Common myeloid progenitor, CD34-positive (primary cell): ENCODE measurements around the gene MMP14.
"Not testable (repeated sequence)": the region's sequence is repeated elsewhere in the genome, so short reads cannot be mapped to it uniquely, and the experiment has no call there.

Experiments
- CTCF ChIA-PET: fragments of 350-600 bp; sonication (Branson Sonifier 250); formaldehyde crosslinking; loops from one replicate; lab custom pipeline; 2021; ENCODE audit warnings: antibody characterized with exemption; lab: Charles Lee
- POLR2A ChIA-PET: fragments of 350-600 bp; sonication (Branson Sonifier 250); formaldehyde crosslinking; loops from one replicate; lab custom pipeline; 2021; ENCODE audit warnings: antibody characterized with exemption; lab: Charles Lee
- DNase-seq, 3 donors: peaks; one replicate each; pipeline versions ENCODE4 v3.0.0 to v3.0.0-alpha.2; 2013
- H3K27ac ChIP-seq, 2 experiments: 1 replicate in 1 of 2; 2 replicates in 1 of 2; pipeline ENCODE4 v1.7.0; 2013; ENCODE audit warnings: inconsistent platforms in 2 of 2, low read length in 2 of 2, mild to moderate bottlenecking in 2 of 2, low read depth in 1 of 2, moderate library complexity in 1 of 2; ENCODE audit not compliant: severe bottlenecking in 2 of 2, insufficient read depth in 1 of 2, poor library complexity in 1 of 2
- H3K27me3 ChIP-seq, 5 experiments: replicated peaks in 2 of 5; 1 replicate in 3 of 5; 2 replicates in 2 of 5; pipeline versions ENCODE4 v1.6.1 to v1.7.0; 2013; ENCODE audit warnings: low read length in 4 of 5, mild to moderate bottlenecking in 2 of 5, moderate library complexity in 2 of 5, inconsistent platforms in 1 of 5; ENCODE audit not compliant: insufficient read depth in 5 of 5, control insufficient read depth in 4 of 5
- H3K36me3 ChIP-seq, 4 experiments: 1 replicate in 2 of 4; 2 replicates in 2 of 4; pipeline versions ENCODE4 v1.6.1 to v1.7.0; 2013; ENCODE audit warnings: low read length in 3 of 4, control low read depth in 1 of 4, mild to moderate bottlenecking in 1 of 4; ENCODE audit not compliant: control insufficient read depth in 4 of 4, insufficient read depth in 4 of 4
- H3K4me1 ChIP-seq, 4 experiments: 1 replicate in 3 of 4; 2 replicates in 1 of 4; pipeline versions ENCODE4 v1.6.1 to v1.7.1; 2013; ENCODE audit warnings: low read length in 3 of 4, mild to moderate bottlenecking in 3 of 4, control low read depth in 1 of 4, inconsistent platforms in 1 of 4, moderate library complexity in 1 of 4; ENCODE audit not compliant: control insufficient read depth in 4 of 4, insufficient read depth in 4 of 4; ENCODE audit errors: control extremely low read depth in 1 of 4
- H3K4me3 ChIP-seq, 7 experiments: 1 replicate in 4 of 7; 2 replicates in 3 of 7; pipeline versions ENCODE4 v1.5.1 to v1.7.0; 2013; ENCODE audit warnings: mild to moderate bottlenecking in 7 of 7, low read length in 6 of 7, moderate library complexity in 6 of 7, inconsistent platforms in 2 of 7, low read depth in 2 of 7, control low read depth in 1 of 7; ENCODE audit not compliant: insufficient read depth in 4 of 7, control insufficient read depth in 1 of 7; ENCODE audit errors: extremely low read depth in 1 of 7
- H3K9me3 ChIP-seq, 5 experiments: 1 replicate in 4 of 5; 2 replicates in 1 of 5; pipeline versions ENCODE4 v1.6.1 to v1.7.1; 2013; ENCODE audit warnings: low read length in 4 of 5, mild to moderate bottlenecking in 2 of 5, inconsistent platforms in 1 of 5, low read depth in 1 of 5, moderate library complexity in 1 of 5; ENCODE audit not compliant: control insufficient read depth in 4 of 5, insufficient read depth in 2 of 5; ENCODE audit errors: control extremely low read depth in 1 of 5
- WGBS: methylation state at CpG from one replicate; pipeline ENCODE4 v1.1.5; 2013; ENCODE audit not compliant: insufficient coverage; 5-methylcytosine and 5-hydroxymethylcytosine counted together

The MMP14 gene

GRCh38 chr14:22852940-22853767, 16.8 kb downstream of the MMP14 start:
- H3K36me3 ChIP-seq, result no peaks in the 10 kb centered on the region
- ChIA-PET CTCF (interaction anchor here (0.7 to 23.5 kb wide), 32 partner anchors 9 to 463 kb away, joined by 3 to 707 read pairs (median 4); partner anchors contain the start of genes DAD1, LRP10, MMP14 and MRPL52), POLR2A (interaction anchor here (0.7 to 1.1 kb wide), 2 partner anchors 28 to 31 kb away, joined by 3 to 5 read pairs; no protein-coding TSS in a partner anchor)
- peak overlapping the region in 6 of 7 experiments; percentile 23 to 74 (median 60) for H3K4me3 ChIP-seq
- H3K27me3 ChIP-seq, result peaks cover 2 to 42% (median 5%) of the 10 kb centered on the region in 5 experiments
- H3K4me1 ChIP-seq, result peaks cover 0 to 34% (median 29%) of the 10 kb centered on the region in 4 experiments
- no peak overlapping the region for H3K27ac ChIP-seq
- peaks cover 0 to 5% (median 2%) of the 10 kb centered on the region in 5 experiments for H3K9me3 ChIP-seq
- DNase-seq, result peak; percentile 84 to 88 (median 87)
- WGBS, result 3% methylated on average over 16 of the region's 20 CpGs

DNA sequence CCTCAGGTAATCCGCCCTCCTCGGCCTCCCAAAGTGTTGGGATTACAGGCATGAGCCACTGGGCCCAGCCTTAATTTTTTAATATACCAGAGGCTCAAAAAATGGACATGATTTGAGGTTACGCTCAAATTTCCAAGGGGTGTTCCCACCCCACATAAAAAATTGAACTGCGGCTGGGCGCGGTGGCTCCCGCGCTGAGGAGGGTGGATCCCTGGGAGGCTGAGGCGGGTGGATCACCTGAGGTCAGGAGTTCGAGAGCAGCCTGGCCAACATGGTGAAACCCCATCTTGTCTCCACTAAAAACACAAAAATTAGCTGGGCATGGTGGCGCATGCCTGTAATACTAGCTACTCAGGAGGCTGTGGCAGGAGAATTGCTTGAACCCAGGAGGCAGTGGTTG, 17.9 kb downstream of the MMP14 start:
- H3K27me3 ChIP-seq, result peaks cover 2 to 46% (median 8%) of the 10 kb centered on the region in 5 experiments
- H3K9me3 ChIP-seq, H3K36me3 ChIP-seq, POLR2A ChIA-PET, H3K4me3 ChIP-seq, H3K27ac ChIP-seq, DNase-seq: not testable (repeated sequence)
- CTCF ChIA-PET, result interaction anchor here (0.8 to 23.5 kb wide), 27 partner anchors 10 to 464 kb away, joined by 3 to 707 read pairs (median 5); partner anchors contain the start of genes LRP10, MMP14, MRPL52 and PRMT5
- peaks cover 0 to 24% (median 19%) of the 10 kb centered on the region in 4 experiments for H3K4me1 ChIP-seq
- 91% methylated on average over 4 of the region's 11 CpGs for WGBS

DNA sequence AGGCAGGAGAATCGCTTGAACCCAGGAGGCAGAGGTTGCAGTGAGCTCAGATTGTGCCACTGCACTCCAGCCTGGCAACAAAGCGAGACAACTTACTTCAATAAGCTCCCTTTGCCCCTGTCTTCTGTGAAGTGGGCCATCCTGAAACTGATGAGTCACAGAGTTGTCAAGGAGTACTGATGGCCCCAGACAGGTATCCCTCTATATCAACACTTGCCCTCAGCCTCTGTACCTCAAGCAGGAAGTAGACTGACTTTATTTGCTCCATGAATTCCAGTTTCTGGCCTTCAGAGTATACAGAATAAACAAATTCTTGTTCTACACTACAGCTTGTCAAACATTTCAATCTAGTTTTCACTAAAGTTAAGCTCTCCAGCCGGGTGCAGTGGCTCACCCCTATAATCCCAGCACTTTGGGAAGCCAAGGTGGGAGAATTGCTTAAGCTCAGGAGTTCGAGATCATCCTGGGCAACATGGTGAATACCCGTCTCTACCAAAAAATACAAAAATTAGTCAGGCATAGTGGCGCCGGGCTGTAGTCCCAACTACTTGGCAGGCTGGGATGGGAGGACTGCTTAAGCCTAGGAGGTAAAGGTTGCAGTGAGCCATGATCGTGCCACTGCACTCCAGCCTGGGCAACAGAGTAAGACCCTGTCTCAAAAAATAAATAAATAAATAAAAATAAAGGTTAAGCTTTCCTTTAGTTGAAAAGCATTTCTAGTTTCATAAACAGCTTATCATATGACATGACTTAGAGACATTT, 18.8 kb downstream of the MMP14 start:
- no peaks in the 10 kb centered on the region for H3K36me3 ChIP-seq
- POLR2A ChIA-PET, result no interaction called here
- no peak overlapping the region for H3K27ac ChIP-seq
- DNase-seq, result no peak
- CTCF ChIA-PET, result interaction anchor here (0.7 to 23.5 kb wide), 25 partner anchors 9 to 535 kb away, joined by 3 to 707 read pairs (median 4); partner anchors contain the start of genes LRP10, MMP14, MRPL52 and OXA1L
- H3K4me3 ChIP-seq, result no peak overlapping the region
- WGBS, result 100% methylated on average over 7 of the region's 8 CpGs
- peaks cover 2 to 47% (median 10%) of the 10 kb centered on the region in 5 experiments for H3K27me3 ChIP-seq
- H3K4me1 ChIP-seq, result peaks cover 0 to 24% (median 18%) of the 10 kb centered on the region in 4 experiments
- peaks cover 0 to 5% (median 2%) of the 10 kb centered on the region in 5 experiments for H3K9me3 ChIP-seq

DNA sequence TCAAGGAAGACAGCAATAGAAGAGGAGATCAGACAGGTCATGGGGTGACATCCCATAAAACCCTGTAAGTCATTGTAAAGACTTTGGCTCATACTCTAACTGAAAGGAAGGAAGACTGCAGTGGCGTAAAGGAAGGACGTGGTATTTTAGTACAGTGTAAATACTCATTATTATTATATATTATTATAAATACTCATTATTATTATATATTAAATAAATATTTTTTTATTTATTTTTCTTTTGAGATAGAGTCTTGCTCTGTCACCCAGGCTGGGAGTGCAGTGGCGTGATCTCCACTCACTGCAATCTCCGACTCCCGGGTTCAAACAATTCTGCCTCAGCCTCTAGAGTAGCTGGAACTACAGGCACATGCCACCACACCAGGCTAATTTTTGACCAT, 20.0 kb downstream of the MMP14 start:
- peaks cover 0 to 14% (median 11%) of the 10 kb centered on the region in 4 experiments for H3K4me1 ChIP-seq
- no peak overlapping the region for H3K4me3 ChIP-seq
- CTCF ChIA-PET, result interaction anchor here (0.6 to 23.5 kb wide), 6 partner anchors 14 to 131 kb away, joined by 3 to 707 read pairs (median 4); partner anchors contain the start of genes LRP10, MMP14, MRPL52 and RBM23
- H3K27ac ChIP-seq, result no peak overlapping the region
- H3K9me3 ChIP-seq, result peaks cover 0 to 9% (median 5%) of the 10 kb centered on the region in 5 experiments
- DNase-seq, result no peak
- POLR2A ChIA-PET, result no interaction called here
- H3K36me3 ChIP-seq, result no peaks in the 10 kb centered on the region
- 90% methylated on average over 3 of the region's 5 CpGs for WGBS
- H3K27me3 ChIP-seq, result peaks cover 2 to 55% (median 11%) of the 10 kb centered on the region in 5 experiments

- not testable (repeated sequence) for H3K4me3 ChIP-seq, H3K27ac ChIP-seq, H3K4me1 ChIP-seq, H3K36me3 ChIP-seq, DNase-seq
- peaks cover 5 to 59% (median 14%) of the 10 kb centered on the region in 5 experiments for H3K27me3 ChIP-seq
- peaks cover 0 to 14% (median 5%) of the 10 kb centered on the region in 5 experiments for H3K9me3 ChIP-seq
- POLR2A ChIA-PET, result interaction anchor here (2.0 kb wide), 1 partner anchor 11 kb away, joined by 4 read pairs; no protein-coding TSS in a partner anchor
- CTCF ChIA-PET, result interaction anchor here (0.6 to 23.5 kb wide), 11 partner anchors 7 to 763 kb away, joined by 3 to 707 read pairs (median 5); partner anchors contain the start of genes LRP10, MMP14 and MRPL52
- WGBS, result 86% methylated on average over 3 of the region's 3 CpGs
Measured at GRCh38 chr14:22860377-22860776, 24.0 kb downstream of the MMP14 start.

DNA sequence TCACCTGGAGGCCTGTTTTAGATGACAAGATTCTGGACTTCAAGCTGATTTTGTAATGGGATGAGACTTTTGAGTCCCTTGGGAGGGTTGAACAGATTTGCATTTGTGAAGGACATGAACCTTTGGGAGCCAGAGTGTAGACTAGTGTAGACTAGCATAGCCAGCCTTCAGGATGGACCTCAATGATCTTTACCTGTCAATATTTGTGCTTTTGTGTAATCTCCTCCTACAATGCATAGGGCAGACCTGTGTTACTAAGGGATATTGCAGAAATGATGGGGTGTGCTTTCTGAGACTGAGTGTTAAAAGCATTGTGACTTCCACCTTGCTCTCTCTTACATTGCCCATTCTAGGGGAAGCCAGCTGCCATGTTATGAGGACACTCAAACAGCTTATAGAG, 25.3 kb downstream of the MMP14 start:
- Histone ChIP-seq H3K4me1 (no peaks in the 10 kb centered on the region), H3K9me3 (peaks cover 0 to 14% (median 4%) of the 10 kb centered on the region in 5 experiments), H3K4me3 (no peak overlapping the region), H3K27ac (no peak overlapping the region), H3K27me3 (peaks cover 3 to 54% (median 14%) of the 10 kb centered on the region in 5 experiments), H3K36me3 (no peaks in the 10 kb centered on the region)
- CTCF ChIA-PET, result interaction anchor here (1.1 to 23.5 kb wide), 7 partner anchors 8 to 292 kb away, joined by 3 to 707 read pairs (median 5); partner anchors contain the start of genes LRP10, MMP14 and MRPL52
- POLR2A ChIA-PET, result interaction anchor here (0.6 to 2.0 kb wide), 2 partner anchors 9 to 52 kb away, joined by 4 to 6 read pairs; no protein-coding TSS in a partner anchor
- no peak for DNase-seq
